Spleen (tissue), 11 donors: ENCODE results near the gene SPIN1. TPM values are rescaled to one million over a fixed set of nuclear protein-coding genes. Genes with fewer than 3 reads are reported as not detected.

Experiments
- DNase-seq: peaks from one replicate; pipeline ENCODE4 v3.0.0-alpha.2; 2020
- H3K27ac ChIP-seq, 8 donors: fragments of 200-600 bp; sonication (generic) in 7 of 8; 1 replicate in 4 of 8; 2 replicates in 4 of 8; pipeline versions ENCODE4 v1.5.0 to v1.8.0; 2016 to 2021; ENCODE audit warnings: inconsistent platforms in 4 of 8, mild to moderate bottlenecking in 4 of 8, moderate library complexity in 1 of 8
- H3K27me3 ChIP-seq, 7 donors: fragments of 200-600 bp; sonication (generic) in 6 of 7; replicated peaks in 1 of 7; 1 replicate in 4 of 7; 2 replicates in 3 of 7; pipeline versions ENCODE4 v1.5.0 to v1.8.0; 2016 to 2021; ENCODE audit warnings: inconsistent platforms in 3 of 7, mild to moderate bottlenecking in 1 of 7
- H3K36me3 ChIP-seq, 6 donors: fragments of 200-600 bp; sonication (generic) in 5 of 6; 1 replicate in 4 of 6; 2 replicates in 2 of 6; pipeline versions ENCODE4 v1.5.0 to v1.8.0; 2016 to 2021; ENCODE audit warnings: inconsistent platforms in 2 of 6
- H3K4me1 ChIP-seq, 6 donors: fragments of 200-600 bp; sonication (generic) in 5 of 6; 1 replicate in 3 of 6; 2 replicates in 3 of 6; pipeline versions ENCODE4 v1.5.0 to v1.8.0; 2016 to 2021; ENCODE audit warnings: inconsistent platforms in 3 of 6
- H3K4me3 ChIP-seq, 8 donors: fragments of 200-600 bp; sonication (generic) in 7 of 8; 1 replicate in 4 of 8; 2 replicates in 4 of 8; pipeline versions ENCODE4 v1.5.0 to v1.8.0; 2016 to 2021; ENCODE audit warnings: inconsistent platforms in 4 of 8, mild to moderate bottlenecking in 4 of 8, moderate library complexity in 2 of 8
- H3K9me3 ChIP-seq, 8 donors: fragments of 200-600 bp; sonication (generic) in 7 of 8; 1 replicate in 4 of 8; 2 replicates in 4 of 8; pipeline versions ENCODE4 v1.5.0 to v1.8.0; 2016 to 2021; ENCODE audit warnings: inconsistent platforms in 4 of 8
- POLR2A ChIP-seq, 3 donors: fragments of 450-650 bp; IDR thresholded peaks; one replicate each; pipeline ENCODE4 v1.5.1; 2017; ENCODE audit warnings: antibody characterized with exemption in 3 of 3, mild to moderate bottlenecking in 1 of 3
- POLR2AphosphoS5 ChIP-seq, 3 donors: sonication (generic); formaldehyde crosslinking; IDR thresholded peaks; one replicate each; pipeline ENCODE4 v1.5.1; 2017; ENCODE audit warnings: antibody characterized with exemption in 3 of 3
- WGBS, 5 donors: extraction: QIAGEN DNeasy Blood & Tissue Kit in 3 of 5; methylation state at CpG; one replicate each; pipeline versions ENCODE4 v1.1.5 to v1.1.7; 2013 to 2018; 5-methylcytosine and 5-hydroxymethylcytosine counted together
- intact Hi-C: fragments of 100-400 bp; cut with DNase I; formaldehyde crosslinking; loops from one replicate; pipeline ENCODE4 v1.15.0; 2023; ENCODE audit warnings: low total_unique reads
- polyA plus RNA-seq, 3 donors: library from polyadenylated mRNA; stranded (reverse); fragments of 200-250 nt; gene quantifications; one replicate each; pipeline ENCODE4 v1.2.1, GENCODE V29; 2013
- total RNA-seq, 7 donors: library from RNA; depleted of rRNA in 3 of 7; stranded (reverse); fragments of >200 nt in 3 of 7; fragmentation: NEBNext Ultra II Directional in 4 of 7; extraction: Animal tissue kit (Norgen Biotek cat#: 25700) in 4 of 7; gene quantifications; one replicate each; pipeline versions ENCODE4 v1.1.0 to v1.2.1, GENCODE V29; 2016 to 2021
- TF ChIP-seq, protein P1 (sequence below), 11 experiments: fragments of 200-600 bp in 7 of 11; fragments of 450-650 bp in 4 of 11; sonication (generic) in 4 of 11; IDR thresholded peaks in 8 of 11; conservative IDR thresholded peaks in 3 of 11; 1 replicate in 7 of 11; 2 replicates in 4 of 11; pipeline versions ENCODE4 v1.4.0 to v1.8.0; 2016 to 2021; ENCODE audit warnings: antibody characterized with exemption in 11 of 11, inconsistent platforms in 4 of 11, mild to moderate bottlenecking in 1 of 11
- donor health status: healthy with polysubstance abuse.
- donor health status: DM: no; HTN: no; CAD: no; lungs with moderate emphysema.
- donor health status: DM: no; HTN: no; CAD: no.
- donor health status: Bipolar disorder and iron deficiency.
- donor health status: healthy.
- donor health status: DM: no; HTN: no; CAD: no.
- donor health status: DM: yes; HTN: yes; CAD: no.

The SPIN1 gene
- total and polyA plus RNA-seq, 10 donors: 12.6 to 55.1 (median 42.9) TPM

GRCh38 chr9:88363661-88364060, 24.6 kb upstream of the SPIN1 start:
- H3K4me1 ChIP-seq: no peaks in the 10 kb centered on the region
- TF ChIP-seq, protein P1, sequence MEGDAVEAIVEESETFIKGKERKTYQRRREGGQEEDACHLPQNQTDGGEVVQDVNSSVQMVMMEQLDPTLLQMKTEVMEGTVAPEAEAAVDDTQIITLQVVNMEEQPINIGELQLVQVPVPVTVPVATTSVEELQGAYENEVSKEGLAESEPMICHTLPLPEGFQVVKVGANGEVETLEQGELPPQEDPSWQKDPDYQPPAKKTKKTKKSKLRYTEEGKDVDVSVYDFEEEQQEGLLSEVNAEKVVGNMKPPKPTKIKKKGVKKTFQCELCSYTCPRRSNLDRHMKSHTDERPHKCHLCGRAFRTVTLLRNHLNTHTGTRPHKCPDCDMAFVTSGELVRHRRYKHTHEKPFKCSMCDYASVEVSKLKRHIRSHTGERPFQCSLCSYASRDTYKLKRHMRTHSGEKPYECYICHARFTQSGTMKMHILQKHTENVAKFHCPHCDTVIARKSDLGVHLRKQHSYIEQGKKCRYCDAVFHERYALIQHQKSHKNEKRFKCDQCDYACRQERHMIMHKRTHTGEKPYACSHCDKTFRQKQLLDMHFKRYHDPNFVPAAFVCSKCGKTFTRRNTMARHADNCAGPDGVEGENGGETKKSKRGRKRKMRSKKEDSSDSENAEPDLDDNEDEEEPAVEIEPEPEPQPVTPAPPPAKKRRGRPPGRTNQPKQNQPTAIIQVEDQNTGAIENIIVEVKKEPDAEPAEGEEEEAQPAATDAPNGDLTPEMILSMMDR (IDR thresholded peaks at IDR 0.05 in 8 of 11, conservative IDR thresholded peaks at IDR 0.05 in 3 of 11): no peak
- TF ChIP-seq POLR2A (IDR thresholded peaks at IDR 0.05) (no peak), POLR2AphosphoS5 (IDR thresholded peaks at IDR 0.05) (no peak)
- 83 to 97% (median 87%) methylated on average over 1 of the region's 1 CpG for WGBS, 5 donors
- H3K27me3 ChIP-seq: peaks cover 0 to 5% (median 0%) of the 10 kb centered on the region in 7 donors
- H3K4me3 ChIP-seq: no peak overlapping the region
- DNase-seq: no peak
- peaks cover 0 to 24% (median 18%) of the 10 kb centered on the region in 8 donors for H3K9me3 ChIP-seq
- intact Hi-C loops: no loop called here
- H3K27ac ChIP-seq: no peak overlapping the region
- H3K36me3 ChIP-seq: no peaks in the 10 kb centered on the region

DNA sequence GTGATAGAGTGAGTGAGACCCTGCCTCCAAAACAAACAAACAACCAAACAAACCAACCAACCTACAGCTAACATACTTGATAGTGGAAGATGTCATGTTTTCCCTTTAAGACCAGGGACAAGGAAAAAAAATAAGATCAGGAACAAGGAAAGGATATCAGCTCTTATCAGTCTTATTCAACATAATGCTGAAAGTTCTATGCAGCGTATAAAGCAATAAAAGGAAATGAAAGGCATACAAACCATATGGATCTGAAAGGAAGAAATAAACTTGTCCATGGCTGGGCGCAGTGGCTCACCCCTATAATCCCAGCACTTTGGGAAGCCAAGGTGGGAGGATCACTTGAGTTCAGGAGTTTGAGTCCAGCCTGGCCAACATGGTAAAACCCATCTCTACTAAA, 23.5 kb upstream of the SPIN1 start:
- intact Hi-C loops: no loop called here
- no peak overlapping the region for H3K27ac ChIP-seq

GRCh38 chr9:88370346-88370745, 17.9 kb upstream of the SPIN1 start:
- Histone ChIP-seq H3K27me3 (no peaks in the 10 kb centered on the region), H3K9me3 (peaks cover 0 to 31% (median 23%) of the 10 kb centered on the region in 8 donors), H3K27ac (no peak overlapping the region), H3K36me3 (no peaks in the 10 kb centered on the region), H3K4me1 (no peaks in the 10 kb centered on the region), H3K4me3 (no peak overlapping the region)
- intact Hi-C loops: no loop called here
- TF ChIP-seq POLR2A (IDR thresholded peaks at IDR 0.05): no peak
- no peak for TF ChIP-seq POLR2AphosphoS5 (IDR thresholded peaks at IDR 0.05)
- TF ChIP-seq, protein P1 (IDR thresholded peaks at IDR 0.05 in 8 of 11, conservative IDR thresholded peaks at IDR 0.05 in 3 of 11): no peak
- no peak for DNase-seq

More for the DNA sequence above, 23.5 kb upstream of the SPIN1 start:
- no peak overlapping the region for H3K4me3 ChIP-seq
- no peaks in the 10 kb centered on the region for H3K4me1 ChIP-seq
- H3K36me3 ChIP-seq: no peaks in the 10 kb centered on the region
- TF ChIP-seq POLR2AphosphoS5 (IDR thresholded peaks at IDR 0.05) (no peak), POLR2A (IDR thresholded peaks at IDR 0.05) (no peak)
- TF ChIP-seq, protein P1 (IDR thresholded peaks at IDR 0.05 in 8 of 11, conservative IDR thresholded peaks at IDR 0.05 in 3 of 11): no peak
- H3K9me3 ChIP-seq: peaks cover 0 to 31% (median 23%) of the 10 kb centered on the region in 8 donors
- 88 to 95% (median 93%) methylated on average over 2 of the region's 2 CpGs for WGBS, 5 donors
- no peak for DNase-seq
- peaks cover 0 to 5% (median 0%) of the 10 kb centered on the region in 7 donors for H3K27me3 ChIP-seq

DNA sequence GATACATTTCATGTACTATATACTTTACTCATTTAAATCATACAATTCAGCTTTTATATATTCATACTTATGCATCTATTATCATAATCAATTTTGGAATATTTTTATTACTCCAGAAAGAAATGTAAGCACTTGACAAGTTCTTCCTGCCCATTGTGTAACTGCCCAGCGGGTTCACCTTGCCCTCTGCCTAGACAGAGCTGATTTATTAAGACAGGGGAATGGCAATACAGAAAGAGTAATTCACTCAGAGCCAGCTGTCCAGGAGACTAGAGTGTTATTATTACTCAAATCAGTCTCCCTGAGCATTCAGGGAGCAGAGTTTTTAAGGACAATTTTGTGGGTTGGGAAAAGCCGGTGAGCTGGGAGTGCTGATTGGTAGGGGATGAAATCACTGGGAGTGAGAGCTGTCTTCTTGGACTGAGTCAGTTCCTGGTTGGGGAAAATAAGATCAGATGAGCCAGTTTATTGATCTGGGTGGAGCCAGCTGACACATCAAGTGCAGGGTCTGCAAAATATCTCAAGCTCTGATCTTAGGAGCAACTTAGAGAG, 16.1 kb upstream of the SPIN1 start:
- no peak overlapping the region for H3K27ac ChIP-seq
- H3K4me3 ChIP-seq: no peak overlapping the region
- H3K9me3 ChIP-seq: peaks cover 0 to 29% (median 24%) of the 10 kb centered on the region in 8 donors
- TF ChIP-seq, protein P1 (IDR thresholded peaks at IDR 0.05 in 8 of 11, conservative IDR thresholded peaks at IDR 0.05 in 3 of 11): no peak
- TF ChIP-seq POLR2AphosphoS5 (IDR thresholded peaks at IDR 0.05): no peak
- no peak for TF ChIP-seq POLR2A (IDR thresholded peaks at IDR 0.05)
- 50 to 74% (median 64%) methylated on average over 2 of the region's 2 CpGs for WGBS, 5 donors
- DNase-seq: no peak
- H3K4me1 ChIP-seq: no peaks in the 10 kb centered on the region
- intact Hi-C loops: no loop called here
- no peaks in the 10 kb centered on the region for H3K27me3 ChIP-seq
- H3K36me3 ChIP-seq: no peaks in the 10 kb centered on the region
